ENCODE measurements around the gene KRT6B. TPM values are rescaled to one million over a fixed set of nuclear protein-coding genes. Genes with fewer than 3 reads are reported as not detected.

Gene KRT6B
- total RNA-seq, 1 experiment from 2014 or later, result not detected

DNA sequence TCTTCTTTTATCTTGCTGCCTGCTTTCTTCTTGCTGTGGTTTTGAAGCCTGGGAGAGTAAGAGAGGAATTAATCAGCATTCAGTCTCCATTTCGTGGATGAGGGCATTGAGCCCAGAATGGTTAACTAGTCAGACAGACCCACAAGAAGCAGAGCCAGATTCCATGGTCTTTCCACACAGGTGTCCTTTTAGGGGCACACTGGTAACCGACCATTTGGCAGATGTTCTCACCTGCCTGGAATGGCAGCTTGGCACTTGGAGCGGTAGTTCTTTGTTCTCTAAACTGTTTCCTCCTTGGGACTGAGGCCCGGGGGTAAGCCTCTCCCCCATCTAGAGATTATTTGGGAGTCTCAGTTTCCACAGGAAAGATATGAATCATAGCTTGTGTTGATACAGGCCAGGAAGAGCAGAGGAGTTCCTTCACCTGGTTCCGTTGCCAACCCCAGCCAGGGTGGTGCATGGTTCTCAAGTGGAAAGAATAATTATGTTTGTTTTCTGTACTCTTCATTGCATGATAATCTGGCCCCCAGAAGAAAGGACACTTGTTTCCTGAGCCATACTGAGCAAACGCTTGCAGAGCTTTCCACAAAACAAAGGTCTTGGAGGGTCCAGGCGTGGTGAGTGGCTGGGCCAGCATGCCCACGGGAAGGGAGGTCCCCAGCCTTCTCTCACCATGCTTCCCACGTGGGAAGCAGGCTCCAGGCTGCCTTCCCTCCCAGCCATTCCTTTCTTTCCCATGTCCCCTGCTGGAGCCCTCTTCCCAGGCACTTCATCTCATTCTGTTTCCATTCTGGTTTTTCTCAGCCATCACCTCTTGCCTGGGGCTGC is 15.7 kb downstream of the KRT6B start:
- DNase-seq (ENCODE audit: low spot score), result no peak

DNA sequence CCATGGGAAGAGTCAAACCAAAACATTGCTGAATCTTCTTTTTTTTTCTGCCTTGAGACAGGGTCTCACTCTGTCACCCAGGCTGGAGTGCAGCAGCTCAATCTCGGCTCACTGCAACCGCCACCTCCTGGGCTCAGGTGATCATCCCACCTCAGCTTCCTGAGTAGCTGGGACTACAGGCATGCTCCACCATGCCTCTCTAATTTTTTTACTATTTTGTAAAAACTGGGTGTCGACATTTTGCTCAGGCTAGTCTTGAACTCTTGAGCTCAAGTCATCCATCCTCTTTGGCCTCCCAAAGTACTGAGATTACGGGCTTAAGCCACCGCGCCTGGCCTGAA is 16.3 kb downstream of the KRT6B start:
- no peak for DNase-seq (ENCODE audit: low spot score)

DNA sequence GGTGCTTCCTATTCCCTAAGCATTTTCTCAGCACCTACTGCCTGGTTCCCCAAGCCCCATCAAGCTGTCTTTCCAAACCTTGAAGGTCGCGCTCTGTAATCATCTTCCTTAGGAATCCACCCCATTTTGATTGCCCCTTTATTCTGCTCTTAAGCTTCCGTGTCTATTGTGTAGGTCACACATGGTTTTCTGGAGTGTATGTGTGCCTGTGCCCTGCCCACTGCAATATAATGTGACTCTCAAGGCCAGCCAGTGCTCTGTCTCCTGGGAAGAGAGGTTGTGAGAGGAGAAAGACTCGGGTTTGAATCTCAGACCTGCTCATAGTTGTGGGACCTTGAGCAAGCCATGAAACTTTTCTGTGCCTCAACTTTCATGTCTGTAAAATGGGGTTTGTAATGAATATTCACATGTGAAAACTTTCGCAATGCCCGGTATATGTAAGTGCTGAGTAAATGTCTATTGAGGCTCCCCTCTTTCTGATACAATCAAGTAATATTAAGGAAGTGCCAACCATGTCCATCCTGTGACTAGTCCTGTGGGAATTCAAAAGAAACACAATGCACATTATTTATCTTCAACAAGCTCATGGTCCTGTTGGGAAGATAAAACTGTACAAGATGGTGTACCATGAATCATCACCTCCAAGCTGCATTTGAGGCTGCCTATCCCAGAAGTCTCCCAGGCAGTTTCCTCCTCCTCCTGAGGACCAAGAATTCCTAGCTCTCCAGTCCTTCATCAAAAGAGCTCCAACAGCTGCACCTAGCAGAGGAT is 17.0 kb downstream of the KRT6B start:
- DNase-seq (ENCODE audit: low spot score), result no peak

DNA sequence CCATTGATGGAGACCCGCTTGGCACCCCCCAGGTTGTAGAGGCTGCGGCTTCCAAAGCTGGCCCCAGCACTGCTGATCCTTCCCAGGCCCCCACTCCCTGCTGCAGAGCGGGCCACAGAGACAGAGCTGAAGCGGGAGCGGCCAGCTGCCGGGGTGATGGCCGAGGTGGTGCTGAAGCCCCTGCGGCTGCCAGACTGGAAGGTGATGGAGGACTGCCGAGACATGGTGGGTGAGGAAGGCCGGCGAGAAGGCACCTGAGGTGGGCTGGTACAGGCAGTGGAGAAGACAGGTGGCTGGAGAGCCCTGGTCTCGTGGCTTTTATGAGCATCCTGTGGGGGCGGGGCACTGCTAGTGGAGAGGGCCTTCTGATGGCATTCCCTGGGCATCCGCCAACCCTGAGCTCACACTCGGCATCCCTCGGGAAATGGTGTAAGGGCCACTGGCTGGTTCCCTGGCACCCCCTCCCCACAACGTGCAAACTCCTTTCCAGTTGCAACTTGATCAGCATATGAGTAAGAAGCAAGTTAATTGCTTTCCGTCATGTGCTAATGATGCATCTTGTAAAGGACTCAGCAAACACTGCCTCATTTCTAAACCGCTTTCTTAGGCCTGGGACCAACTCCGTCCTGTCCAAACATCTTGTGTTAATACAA is 17.7 kb downstream of the KRT6B start, which contains the start of gene KRT75:
TSS of gene KRT75 (minus strand) at position 291 of the 653 bp plus-strand sequence. CDS start at position 224, 67 bp downstream.
- DNase-seq (ENCODE audit: low spot score), result peak; percentile 67

GRCh38 chr12:52433501-52434080 is 18.4 kb downstream of the KRT6B start:
- no peak for DNase-seq (ENCODE audit: low spot score)

DNA sequence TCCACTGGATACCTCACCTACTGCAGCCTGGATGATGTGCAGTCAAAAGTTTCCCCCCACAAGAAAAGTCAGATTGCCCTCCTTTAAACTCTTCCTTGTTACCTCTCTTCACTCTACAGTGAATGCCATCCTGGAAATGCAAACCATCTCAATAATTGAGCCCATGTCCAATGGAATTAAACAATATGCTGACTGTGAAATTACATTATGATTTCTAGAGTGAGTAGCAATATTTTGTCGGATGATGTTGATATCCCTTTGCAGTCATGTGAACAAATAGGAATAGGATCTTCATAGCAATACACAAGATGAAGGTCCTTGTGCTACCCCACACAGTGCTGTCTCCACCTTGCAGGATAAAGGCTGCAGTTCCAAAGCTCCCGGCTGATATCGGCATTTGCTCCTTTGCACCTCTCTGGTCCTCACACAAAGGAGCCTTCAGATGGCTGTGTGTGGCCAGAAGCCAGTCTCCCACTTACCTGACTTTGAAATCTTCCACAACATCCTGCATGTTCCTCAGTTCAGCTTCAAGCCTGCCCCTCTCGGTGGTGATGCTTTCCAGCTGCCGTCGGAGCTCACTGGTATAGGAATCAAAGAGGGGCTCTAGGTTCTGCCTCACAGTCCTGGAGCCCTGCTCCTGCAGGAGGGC is 19.3 kb downstream of the KRT6B start:
- DNase-seq (ENCODE audit: low spot score), result no peak

DNA sequence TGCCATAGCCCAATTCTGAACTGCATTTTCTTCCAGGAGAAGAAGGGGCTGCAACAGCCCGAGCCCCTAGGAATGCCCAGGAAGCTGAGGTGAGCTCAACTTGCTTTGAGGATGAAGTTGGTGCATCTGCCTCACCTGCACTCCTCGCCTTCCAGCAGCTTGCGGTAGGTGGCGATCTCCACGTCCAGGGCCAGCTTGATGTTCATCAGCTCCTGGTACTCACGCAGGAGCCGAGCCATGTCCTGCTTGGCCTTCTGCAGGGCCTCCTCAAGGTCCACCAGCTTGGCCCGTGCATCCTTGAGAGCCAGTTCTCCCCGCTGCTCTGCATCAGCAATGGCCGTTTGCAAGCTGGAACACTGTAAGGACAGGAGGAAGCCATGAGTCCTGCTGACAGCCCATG is 23.8 kb downstream of the KRT6B start:
- no peak for DNase-seq (ENCODE audit: low spot score)

- DNase-seq (ENCODE audit: low spot score), result no peak
Measured at GRCh38 chr12:52427083-52427482, 24.9 kb downstream of the KRT6B start.

GRCh38 chr12:52426034-52426433 is 25.9 kb downstream of the KRT6B start:
- DNase-seq (ENCODE audit: low spot score), result no peak

GRCh38 chr12:52425466-52425865 is 26.5 kb downstream of the KRT6B start:
- no peak for DNase-seq (ENCODE audit: low spot score)

DNA sequence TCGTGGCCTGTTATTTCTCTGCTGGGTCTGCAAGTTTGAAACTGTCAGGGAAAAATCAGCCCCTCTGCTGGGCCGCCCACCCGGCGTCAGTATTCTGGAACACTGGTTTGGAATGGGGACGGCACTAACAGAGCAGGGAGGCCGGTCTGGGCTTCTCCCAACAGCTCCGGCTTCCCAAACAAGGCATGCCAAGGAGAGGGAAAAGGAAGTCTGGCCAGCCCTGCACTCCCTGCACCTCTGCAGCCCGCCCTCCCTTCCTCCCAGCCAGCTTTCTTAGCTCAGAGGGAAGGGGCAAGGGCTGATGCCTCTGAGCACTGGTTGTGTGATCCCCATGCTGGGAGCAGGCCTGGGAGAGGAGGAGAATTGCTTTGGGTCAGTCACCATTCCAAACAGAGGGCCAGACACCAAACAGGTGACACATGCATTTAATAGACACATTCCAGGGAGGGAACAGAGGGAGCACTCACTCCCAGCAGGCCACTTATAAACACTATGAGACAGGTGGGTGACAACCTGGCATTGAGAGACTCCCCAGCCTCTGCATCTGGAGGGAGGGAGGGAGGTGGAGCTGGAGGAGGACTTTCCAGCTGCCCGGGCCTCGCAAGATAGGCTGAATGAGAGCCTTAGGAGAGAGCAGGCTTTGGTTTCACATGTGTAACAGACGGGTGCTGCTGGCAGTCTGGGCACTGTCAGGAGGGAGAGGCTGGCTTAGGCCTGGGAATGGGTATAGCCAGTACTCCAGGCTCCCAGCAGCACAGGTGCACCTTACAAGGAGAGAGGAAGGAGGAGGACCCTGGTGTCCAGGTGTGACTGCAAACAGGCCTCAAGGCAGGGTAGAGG is 28.1 kb downstream of the KRT6B start:
- no peak for DNase-seq (ENCODE audit: low spot score)

DNA sequence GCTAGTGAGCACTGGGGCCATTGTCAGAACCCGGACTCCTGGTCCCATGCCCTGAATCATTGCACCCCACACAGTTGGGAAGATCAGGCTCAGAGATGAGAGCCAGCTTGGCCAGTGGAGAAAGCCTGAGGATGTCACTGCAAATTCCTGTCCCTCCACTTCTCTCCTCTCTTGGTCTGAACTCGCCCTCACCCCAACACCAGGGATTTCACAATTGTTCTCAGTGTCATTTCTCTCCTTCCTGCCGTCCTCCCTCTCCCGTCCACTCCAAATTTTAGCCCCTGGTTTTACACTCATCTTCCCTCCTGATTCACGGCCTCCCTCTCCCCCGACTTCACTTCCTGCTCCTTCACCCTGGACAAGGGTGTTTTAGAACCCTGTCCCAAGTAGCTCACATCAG is 28.9 kb downstream of the KRT6B start:
- DNase-seq (ENCODE audit: low spot score), result no peak

- no peak for DNase-seq (ENCODE audit: low spot score)
Measured at GRCh38 chr12:52419656-52420055, 32.3 kb downstream of the KRT6B start.

- no peak for DNase-seq (ENCODE audit: low spot score)
Measured at GRCh38 chr12:52418576-52419110, 33.3 kb downstream of the KRT6B start.

- no peak for DNase-seq (ENCODE audit: low spot score)
Measured at GRCh38 chr12:52417740-52418139, 34.2 kb downstream of the KRT6B start.

- no peak for DNase-seq (ENCODE audit: low spot score)
Measured at GRCh38 chr12:52416795-52417194, 35.2 kb downstream of the KRT6B start.

DNA sequence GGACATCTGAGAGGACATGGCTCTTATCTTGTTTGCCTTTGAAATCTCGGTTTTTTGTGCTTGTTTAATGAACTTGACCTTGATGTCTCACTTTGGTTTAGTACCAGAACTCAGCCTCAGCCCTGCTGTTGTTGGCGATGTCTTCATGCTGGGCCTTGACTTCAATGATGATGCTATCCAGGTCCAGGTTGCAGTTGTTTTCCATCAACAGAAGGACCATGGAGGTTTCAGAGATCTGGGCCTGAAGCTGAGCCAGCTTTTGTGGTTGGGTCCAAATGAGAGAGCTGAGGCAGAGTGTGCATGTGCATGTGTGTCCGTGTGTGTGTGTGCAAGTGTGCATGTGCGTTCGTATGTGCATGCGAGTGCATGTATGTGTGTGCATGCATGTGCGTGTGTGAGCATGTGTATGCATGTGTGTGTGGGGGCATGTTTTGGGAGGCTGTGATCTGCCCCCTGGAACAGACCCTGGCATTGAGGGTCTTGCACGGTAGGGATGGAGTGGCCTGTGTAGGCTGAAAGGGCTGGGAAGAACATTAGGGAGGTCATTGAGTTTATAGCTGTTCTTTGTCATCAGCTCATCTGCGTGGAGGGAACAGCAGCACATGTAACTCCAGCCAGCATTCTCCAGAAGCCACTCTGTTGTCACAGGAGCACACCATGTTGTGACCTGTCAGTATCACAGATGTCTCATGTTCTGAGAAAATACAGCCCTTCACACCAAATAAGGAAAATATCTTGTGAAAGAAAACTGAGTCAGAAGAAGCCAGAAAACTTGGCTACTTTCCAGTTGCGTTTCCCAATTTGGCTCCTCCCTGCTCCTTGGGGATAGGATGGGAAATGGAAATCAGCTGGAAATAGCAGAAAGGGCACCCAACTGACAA is 35.8 kb downstream of the KRT6B start:
- DNase-seq (ENCODE audit: low spot score), result peak; percentile 57

- no peak for DNase-seq (ENCODE audit: low spot score)
Measured at GRCh38 chr12:52414936-52415335, 37.0 kb downstream of the KRT6B start.

GRCh38 chr12:52413782-52414345 is 38.1 kb downstream of the KRT6B start:
- no peak for DNase-seq (ENCODE audit: low spot score)
